ENCODE results near the gene SMIM23.

The SMIM23 gene

GRCh38 chr5:171830686-171831085 lies 45.1 kb downstream of the SMIM23 start:
- Histone ChIP-seq H3K4me1 (ENCODE audit: control insufficient read depth, insufficient read depth, low read length) (0 out of 2 replicates have a peak, but pooled peaks cover 5% of the 10 kb centered on the region), H3K9me3 (ENCODE audit: control insufficient read depth, insufficient read depth, low read depth, low read length) (no peaks in the 10 kb centered on the region), H3K36me3 (ENCODE audit: control insufficient read depth in 2 of 2, insufficient read depth in 1 of 2, low read length in 2 of 2) (no peaks in the 10 kb centered on the region), H3K4me3 (ENCODE audit: low read depth, low read length) (no peak overlapping the region), H3K27ac (ENCODE audit: extremely low read depth, low read depth, low read length) (no peak overlapping the region)
- ChIA-PET POLR2A (no interaction called here), CTCF (interaction anchor here (0.6 to 1.1 kb wide), 3 partner anchors 27 to 200 kb away, joined by 3 to 4 read pairs (median 3); no protein-coding TSS in a partner anchor)
- TF ChIP-seq ZBTB21 (tag by site-specific recombination; IDR thresholded peaks at IDR 0.05) = no peak
- no peak for TF ChIP-seq ZNF623 (tag by site-specific recombination; IDR thresholded peaks at IDR 0.05)
- TF ChIP-seq ZNF561 (tag by site-specific recombination; IDR thresholded peaks at IDR 0.05; ENCODE audit: borderline replicate concordance) = no peak
- no peak for TF ChIP-seq EGR2 (tag by site-specific recombination; IDR thresholded peaks at IDR 0.05; ENCODE audit: low read depth)
- no peak for TF ChIP-seq ZNF692 (tag by site-specific recombination; IDR thresholded peaks at IDR 0.05)
- TF ChIP-seq KLF1 (tag by site-specific recombination; IDR thresholded peaks at IDR 0.05) = no peak
- no peak for TF ChIP-seq ZFP41 (tag by site-specific recombination; IDR thresholded peaks at IDR 0.05; ENCODE audit: borderline replicate concordance)
- TF ChIP-seq ZNF433 (tag by site-specific recombination; IDR thresholded peaks at IDR 0.05; ENCODE audit: low read depth) = no peak
- TF ChIP-seq SALL2 (tag by site-specific recombination; IDR thresholded peaks at IDR 0.05; ENCODE audit: borderline replicate concordance) = no peak
- no peak for TF ChIP-seq ZNF449 (tag by site-specific recombination; IDR thresholded peaks at IDR 0.05)
- TF ChIP-seq REPIN1 (tag by site-specific recombination; IDR thresholded peaks at IDR 0.05; ENCODE audit: low read depth) = no peak
- TF ChIP-seq ZNF214 (tag by site-specific recombination; IDR thresholded peaks at IDR 0.05; ENCODE audit: borderline replicate concordance) = no peak

- TF ChIP-seq ZNF585B (tag by site-specific recombination; IDR thresholded peaks at IDR 0.05) (no peak), INSM2 (tag by site-specific recombination; IDR thresholded peaks at IDR 0.05) (no peak), ZNF707 (tag by site-specific recombination; IDR thresholded peaks at IDR 0.05) (no peak)
- CTCF ChIA-PET = interaction anchor here (0.6 to 1.0 kb wide), 2 partner anchors 73 to 213 kb away, joined by 3 to 6 read pairs; no protein-coding TSS in a partner anchor
Observed at GRCh38 chr5:171832775-171833174, 47.2 kb downstream of the SMIM23 start.

GRCh38 chr5:171834461-171834860 lies 48.8 kb downstream of the SMIM23 start:
- Histone ChIP-seq H3K4me3 (ENCODE audit: low read depth, low read length) (no peak overlapping the region), H3K4me1 (ENCODE audit: control insufficient read depth, insufficient read depth, low read length) (no peaks in the 10 kb centered on the region), H3K27ac (ENCODE audit: extremely low read depth, low read depth, low read length) (no peak overlapping the region), H3K9me3 (ENCODE audit: control insufficient read depth, insufficient read depth, low read depth, low read length) (no peaks in the 10 kb centered on the region), H3K36me3 (ENCODE audit: control insufficient read depth in 2 of 2, insufficient read depth in 1 of 2, low read length in 2 of 2) (no peaks in the 10 kb centered on the region)
- POLR2A ChIA-PET = no interaction called here
- CTCF ChIA-PET = interaction anchor here (0.6 kb wide), 1 partner anchor 402 kb away, joined by 4 read pairs; no protein-coding TSS in a partner anchor
- TF ChIP-seq MEIS1 (CRISPR knock-in tag; IDR thresholded peaks at IDR 0.05; ENCODE audit: borderline replicate concordance) (no peak), KLF16 (tag by site-specific recombination; IDR thresholded peaks at IDR 0.05) (no peak), ZNF37A (tag by site-specific recombination; IDR thresholded peaks at IDR 0.05) (no peak), ZNF514 (tag by site-specific recombination; IDR thresholded peaks at IDR 0.05) (no peak), PRDM4 (tag by site-specific recombination; IDR thresholded peaks at IDR 0.05) (no peak), ZNF280C (tag by site-specific recombination; IDR thresholded peaks at IDR 0.05) (no peak), ZNF792 (tag by site-specific recombination; IDR thresholded peaks at IDR 0.05) (no peak), ZNF24 (tag by site-specific recombination; IDR thresholded peaks at IDR 0.05) (no peak), ZNF292 (tag by site-specific recombination; IDR thresholded peaks at IDR 0.05; ENCODE audit: borderline replicate concordance, low read depth) (no peak)

More at GRCh38 chr5:171832775-171833174, 47.2 kb downstream of the SMIM23 start:
- POLR2A ChIA-PET = no interaction called here
- Histone ChIP-seq H3K36me3 (ENCODE audit: control insufficient read depth in 2 of 2, insufficient read depth in 1 of 2, low read length in 2 of 2) (no peaks in the 10 kb centered on the region), H3K4me3 (ENCODE audit: low read depth, low read length) (no peak overlapping the region), H3K27ac (ENCODE audit: extremely low read depth, low read depth, low read length) (no peak overlapping the region), H3K9me3 (ENCODE audit: control insufficient read depth, insufficient read depth, low read depth, low read length) (no peaks in the 10 kb centered on the region), H3K4me1 (ENCODE audit: control insufficient read depth, insufficient read depth, low read length) (no peaks in the 10 kb centered on the region)

Data from HEK293 (cell line).